ENCODE data around the gene INAFM2. TPM values are rescaled to one million over a fixed set of nuclear protein-coding genes. Genes with fewer than 3 reads are reported as not detected.
A peak's percentile ranks its signal among the peaks of the same experiment; 100 is the strongest.

Gene INAFM2
- total and polyA plus RNA-seq, 9 of the 15 experiments (the other 6 are each of a cell fraction or from before 2014, with no cell fraction given), result 11.8 to 43.1 (median 27.2) TPM

DNA sequence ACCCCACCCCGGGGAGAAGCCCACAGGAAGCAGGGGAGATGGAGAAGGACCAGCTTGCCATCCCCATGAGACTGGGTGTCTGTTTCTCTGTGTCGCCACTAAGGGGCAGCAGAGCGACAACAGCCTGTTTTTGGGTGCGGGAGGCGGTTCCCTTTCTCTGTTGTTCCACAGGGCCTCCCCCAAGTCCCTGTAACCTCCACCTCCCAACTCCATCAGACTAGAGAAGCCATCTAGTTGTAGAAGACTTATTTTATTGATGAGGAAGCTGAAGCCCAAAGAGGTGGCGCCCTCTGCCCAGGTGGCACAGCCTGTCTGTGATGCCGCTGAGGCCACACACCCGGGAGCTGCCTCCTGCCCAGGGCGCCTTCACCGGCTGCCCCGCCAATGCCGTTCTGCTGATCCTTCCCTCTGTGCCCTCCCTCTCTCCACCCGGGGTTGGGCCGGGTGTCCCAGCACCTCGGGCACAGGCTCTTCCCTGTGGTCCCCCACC, 21.2 kb downstream of the INAFM2 start (continued):
- TF ChIP-seq, protein P1, sequence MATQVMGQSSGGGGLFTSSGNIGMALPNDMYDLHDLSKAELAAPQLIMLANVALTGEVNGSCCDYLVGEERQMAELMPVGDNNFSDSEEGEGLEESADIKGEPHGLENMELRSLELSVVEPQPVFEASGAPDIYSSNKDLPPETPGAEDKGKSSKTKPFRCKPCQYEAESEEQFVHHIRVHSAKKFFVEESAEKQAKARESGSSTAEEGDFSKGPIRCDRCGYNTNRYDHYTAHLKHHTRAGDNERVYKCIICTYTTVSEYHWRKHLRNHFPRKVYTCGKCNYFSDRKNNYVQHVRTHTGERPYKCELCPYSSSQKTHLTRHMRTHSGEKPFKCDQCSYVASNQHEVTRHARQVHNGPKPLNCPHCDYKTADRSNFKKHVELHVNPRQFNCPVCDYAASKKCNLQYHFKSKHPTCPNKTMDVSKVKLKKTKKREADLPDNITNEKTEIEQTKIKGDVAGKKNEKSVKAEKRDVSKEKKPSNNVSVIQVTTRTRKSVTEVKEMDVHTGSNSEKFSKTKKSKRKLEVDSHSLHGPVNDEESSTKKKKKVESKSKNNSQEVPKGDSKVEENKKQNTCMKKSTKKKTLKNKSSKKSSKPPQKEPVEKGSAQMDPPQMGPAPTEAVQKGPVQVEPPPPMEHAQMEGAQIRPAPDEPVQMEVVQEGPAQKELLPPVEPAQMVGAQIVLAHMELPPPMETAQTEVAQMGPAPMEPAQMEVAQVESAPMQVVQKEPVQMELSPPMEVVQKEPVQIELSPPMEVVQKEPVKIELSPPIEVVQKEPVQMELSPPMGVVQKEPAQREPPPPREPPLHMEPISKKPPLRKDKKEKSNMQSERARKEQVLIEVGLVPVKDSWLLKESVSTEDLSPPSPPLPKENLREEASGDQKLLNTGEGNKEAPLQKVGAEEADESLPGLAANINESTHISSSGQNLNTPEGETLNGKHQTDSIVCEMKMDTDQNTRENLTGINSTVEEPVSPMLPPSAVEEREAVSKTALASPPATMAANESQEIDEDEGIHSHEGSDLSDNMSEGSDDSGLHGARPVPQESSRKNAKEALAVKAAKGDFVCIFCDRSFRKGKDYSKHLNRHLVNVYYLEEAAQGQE (IDR thresholded peaks at IDR 0.05; ENCODE audit: borderline replicate concordance), result peak; percentile 72
- TF ChIP-seq, protein P1 (CRISPR knock-in tag; IDR thresholded peaks at IDR 0.05; ENCODE audit: low read depth), result no peak
- TF ChIP-seq, protein P2, sequence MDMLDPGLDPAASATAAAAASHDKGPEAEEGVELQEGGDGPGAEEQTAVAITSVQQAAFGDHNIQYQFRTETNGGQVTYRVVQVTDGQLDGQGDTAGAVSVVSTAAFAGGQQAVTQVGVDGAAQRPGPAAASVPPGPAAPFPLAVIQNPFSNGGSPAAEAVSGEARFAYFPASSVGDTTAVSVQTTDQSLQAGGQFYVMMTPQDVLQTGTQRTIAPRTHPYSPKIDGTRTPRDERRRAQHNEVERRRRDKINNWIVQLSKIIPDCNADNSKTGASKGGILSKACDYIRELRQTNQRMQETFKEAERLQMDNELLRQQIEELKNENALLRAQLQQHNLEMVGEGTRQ (CRISPR knock-in tag; IDR thresholded peaks at IDR 0.05), result no peak
- TF ChIP-seq, protein P3, sequence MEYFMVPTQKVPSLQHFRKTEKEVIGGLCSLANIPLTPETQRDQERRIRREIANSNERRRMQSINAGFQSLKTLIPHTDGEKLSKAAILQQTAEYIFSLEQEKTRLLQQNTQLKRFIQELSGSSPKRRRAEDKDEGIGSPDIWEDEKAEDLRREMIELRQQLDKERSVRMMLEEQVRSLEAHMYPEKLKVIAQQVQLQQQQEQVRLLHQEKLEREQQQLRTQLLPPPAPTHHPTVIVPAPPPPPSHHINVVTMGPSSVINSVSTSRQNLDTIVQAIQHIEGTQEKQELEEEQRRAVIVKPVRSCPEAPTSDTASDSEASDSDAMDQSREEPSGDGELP (CRISPR knock-in tag; IDR thresholded peaks at IDR 0.05; ENCODE audit: borderline replicate concordance), result peak; percentile 24; the same call in 1 of the 2 replicates
- TF ChIP-seq NEUROD1 (IDR thresholded peaks at IDR 0.05; ENCODE audit: borderline replicate concordance, low read depth, low read length, partially characterized antibody) (peak; percentile 14), HMG20A (CRISPR knock-in tag; conservative IDR thresholded peaks at IDR 0.05) (no peak), RCOR1 (IDR thresholded peaks at IDR 0.05; ENCODE audit: borderline replicate concordance in 1 of 2, low read depth in 2 of 2, low read length in 2 of 2) (0 out of 4 replicates have a peak, but pooled peaks of 1 of the 2 experiments have one; percentile 49), RB1 (IDR thresholded peaks at IDR 0.05; ENCODE audit: low read depth) (peak; percentile 31; the same call in 1 of the 2 replicates), POLR2B (IDR thresholded peaks at IDR 0.05; ENCODE audit: low read depth, partially characterized antibody) (no peak), PYGO2 (tag; IDR thresholded peaks at IDR 0.05) (no peak), ZNF764 (CRISPR knock-in tag; IDR thresholded peaks at IDR 0.05; ENCODE audit: low read depth) (no peak), ZNF165 (CRISPR knock-in tag; IDR thresholded peaks at IDR 0.05; ENCODE audit: borderline replicate concordance) (no peak)
- TF ChIP-seq, protein P4, sequence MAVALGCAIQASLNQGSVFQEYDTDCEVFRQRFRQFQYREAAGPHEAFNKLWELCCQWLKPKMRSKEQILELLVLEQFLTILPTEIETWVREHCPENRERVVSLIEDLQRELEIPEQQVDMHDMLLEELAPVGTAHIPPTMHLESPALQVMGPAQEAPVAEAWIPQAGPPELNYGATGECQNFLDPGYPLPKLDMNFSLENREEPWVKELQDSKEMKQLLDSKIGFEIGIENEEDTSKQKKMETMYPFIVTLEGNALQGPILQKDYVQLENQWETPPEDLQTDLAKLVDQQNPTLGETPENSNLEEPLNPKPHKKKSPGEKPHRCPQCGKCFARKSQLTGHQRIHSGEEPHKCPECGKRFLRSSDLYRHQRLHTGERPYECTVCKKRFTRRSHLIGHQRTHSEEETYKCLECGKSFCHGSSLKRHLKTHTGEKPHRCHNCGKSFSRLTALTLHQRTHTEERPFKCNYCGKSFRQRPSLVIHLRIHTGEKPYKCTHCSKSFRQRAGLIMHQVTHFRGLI (CRISPR knock-in tag; IDR thresholded peaks at IDR 0.05), result no peak
- TF ChIP-seq, protein P5, sequence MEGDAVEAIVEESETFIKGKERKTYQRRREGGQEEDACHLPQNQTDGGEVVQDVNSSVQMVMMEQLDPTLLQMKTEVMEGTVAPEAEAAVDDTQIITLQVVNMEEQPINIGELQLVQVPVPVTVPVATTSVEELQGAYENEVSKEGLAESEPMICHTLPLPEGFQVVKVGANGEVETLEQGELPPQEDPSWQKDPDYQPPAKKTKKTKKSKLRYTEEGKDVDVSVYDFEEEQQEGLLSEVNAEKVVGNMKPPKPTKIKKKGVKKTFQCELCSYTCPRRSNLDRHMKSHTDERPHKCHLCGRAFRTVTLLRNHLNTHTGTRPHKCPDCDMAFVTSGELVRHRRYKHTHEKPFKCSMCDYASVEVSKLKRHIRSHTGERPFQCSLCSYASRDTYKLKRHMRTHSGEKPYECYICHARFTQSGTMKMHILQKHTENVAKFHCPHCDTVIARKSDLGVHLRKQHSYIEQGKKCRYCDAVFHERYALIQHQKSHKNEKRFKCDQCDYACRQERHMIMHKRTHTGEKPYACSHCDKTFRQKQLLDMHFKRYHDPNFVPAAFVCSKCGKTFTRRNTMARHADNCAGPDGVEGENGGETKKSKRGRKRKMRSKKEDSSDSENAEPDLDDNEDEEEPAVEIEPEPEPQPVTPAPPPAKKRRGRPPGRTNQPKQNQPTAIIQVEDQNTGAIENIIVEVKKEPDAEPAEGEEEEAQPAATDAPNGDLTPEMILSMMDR (IDR thresholded peaks at IDR 0.05 in 2 of 3, conservative IDR thresholded peaks at IDR 0.05 in 1 of 3; ENCODE audit: insufficient read depth in 2 of 3, low read depth in 1 of 3, low read length in 3 of 3), result peak; percentile 87 to 91 (median 87)

All from K562 (cell line).